ENCODE results near the gene SLC39A5.

The SLC39A5 gene

DNA sequence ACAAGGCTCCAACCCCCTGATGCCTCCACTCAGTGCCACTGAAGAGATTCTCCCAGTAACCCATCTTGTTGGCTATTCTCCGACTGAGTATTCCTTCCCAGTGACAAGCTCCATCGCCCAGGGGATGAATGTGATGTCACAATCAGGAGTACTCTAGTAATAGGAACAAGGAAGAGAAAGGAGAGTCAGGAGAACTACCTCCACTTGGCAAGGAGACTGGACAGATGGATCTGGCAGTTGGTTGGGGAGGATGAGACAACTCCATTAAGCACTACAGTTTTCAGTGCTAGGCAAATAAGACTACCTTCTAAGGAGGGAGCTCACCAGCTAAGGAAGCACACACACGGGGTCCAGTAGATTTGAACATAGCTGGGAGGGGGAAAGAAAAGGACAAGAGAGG lies 13.4 kb upstream of the SLC39A5 start:
- no peak for DNase-seq

DNA sequence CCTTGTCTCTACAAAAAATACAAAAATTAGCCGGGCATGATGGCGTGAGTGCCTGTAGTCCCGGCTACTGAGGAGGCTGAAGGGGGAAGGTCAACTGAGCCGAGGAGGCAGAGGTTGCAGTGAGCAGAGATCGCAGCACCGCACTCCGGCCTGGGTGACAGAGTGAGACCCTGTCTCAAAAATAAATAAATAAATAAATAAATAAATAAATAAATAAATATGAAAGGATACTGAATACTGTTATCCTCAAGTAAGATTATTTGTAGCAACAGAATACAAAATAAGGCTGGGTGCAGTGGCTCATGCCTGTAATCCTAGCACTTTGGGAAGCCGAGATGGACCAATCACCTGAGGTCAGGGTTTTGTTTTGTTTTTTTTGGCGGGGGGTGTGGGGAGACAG lies 10.0 kb upstream of the SLC39A5 start:
- no peak for DNase-seq

DNA sequence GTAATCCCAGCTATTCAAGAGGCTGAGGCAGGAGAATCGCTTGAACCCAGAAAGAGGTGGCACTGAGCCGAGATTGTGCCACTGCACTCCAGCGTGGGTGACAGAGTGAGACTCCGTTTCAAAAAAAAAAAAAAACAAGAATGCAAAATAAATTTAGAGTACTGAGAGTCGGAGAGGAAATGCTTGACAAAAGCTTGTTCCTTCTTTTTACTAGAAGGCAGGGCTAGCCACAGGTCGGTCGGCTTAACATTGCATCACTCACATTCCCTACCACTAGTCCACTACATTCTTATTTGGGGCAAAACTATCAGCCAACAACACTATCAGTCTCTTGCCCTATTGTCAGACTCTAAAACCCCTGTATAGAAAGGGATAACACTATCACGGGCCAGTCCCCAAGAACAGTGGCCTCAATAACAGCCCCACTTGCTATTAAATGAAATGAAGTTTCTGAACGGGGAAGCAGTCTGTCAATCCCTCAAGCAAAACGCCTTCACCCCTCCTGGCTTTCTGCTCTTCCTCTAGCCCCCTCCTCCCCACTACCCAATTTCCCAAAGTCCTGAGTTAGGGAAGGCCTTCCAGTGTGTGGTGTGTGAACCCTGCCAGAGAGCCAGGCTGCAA lies 9.1 kb upstream of the SLC39A5 start:
- no peak for DNase-seq

DNA sequence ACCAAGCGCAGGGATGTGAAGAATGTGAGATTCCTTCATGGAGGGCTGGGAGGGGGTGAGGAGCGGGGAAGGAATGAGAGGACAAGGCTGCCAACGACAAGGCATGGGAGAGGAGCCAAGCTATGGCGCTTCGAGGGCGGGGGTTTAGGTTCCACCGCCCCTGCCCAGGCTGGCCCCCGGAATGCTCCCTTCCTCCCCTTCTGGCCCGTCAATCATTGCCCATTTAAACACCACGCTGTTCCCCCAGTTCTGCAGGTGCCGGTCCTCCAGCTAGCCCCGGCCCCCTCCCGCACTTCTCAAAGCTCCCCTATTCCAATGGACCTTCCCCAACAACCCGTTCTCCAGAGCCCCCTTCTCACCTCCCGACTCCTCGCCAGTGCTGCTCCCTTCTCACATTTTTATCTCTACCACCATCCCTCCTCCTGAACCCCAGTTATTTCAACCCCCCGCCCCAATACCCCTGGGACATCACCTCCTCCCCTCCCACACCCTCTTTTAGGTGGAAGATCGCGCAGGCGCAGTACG lies 8.6 kb upstream of the SLC39A5 start:
- DNase-seq = no peak

DNA sequence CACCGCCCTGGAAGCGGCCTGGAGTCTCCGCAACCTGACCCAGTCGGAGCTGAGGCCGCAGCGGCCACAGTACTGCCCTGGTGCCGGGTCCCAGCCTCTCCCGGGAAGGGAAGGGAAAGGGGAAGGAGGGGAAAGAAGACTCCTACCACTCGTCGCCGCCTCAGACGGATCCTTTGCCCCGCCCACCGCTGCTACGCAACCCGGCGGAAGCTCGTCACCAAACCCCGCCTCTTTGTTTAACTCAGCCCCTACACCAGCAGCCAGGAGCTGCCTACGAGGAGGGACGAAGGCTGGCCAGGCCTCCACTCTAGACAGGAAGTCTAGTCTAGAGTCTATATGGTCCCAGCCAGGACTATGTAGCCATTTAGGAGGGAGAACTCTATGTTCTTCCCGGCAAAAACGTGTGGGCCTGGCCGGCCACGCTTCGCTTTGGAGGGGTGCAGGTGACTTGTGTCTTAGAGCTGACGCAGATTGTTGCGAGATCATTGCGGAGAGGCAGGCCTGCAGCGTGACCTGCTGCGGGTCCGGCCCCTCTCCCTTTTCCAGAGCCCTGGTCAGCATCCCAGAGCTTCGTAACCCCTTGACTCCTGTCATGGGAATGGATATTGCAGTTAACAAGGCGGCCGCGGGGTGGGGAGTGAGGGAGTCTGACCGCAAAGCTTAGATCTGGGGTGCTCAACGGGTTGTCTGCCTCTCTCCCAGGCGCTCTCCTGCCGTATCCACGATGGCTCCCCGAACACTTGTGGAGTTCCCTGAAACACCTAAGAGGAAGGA lies 7.9 kb upstream of the SLC39A5 start, which contains the start of gene RNF41:
Gene RNF41 (minus strand): TSS at position 166 of the 774 bp plus-strand sequence. CDS start 7,875 bp downstream, outside the sequence.
- DNase-seq = peak; percentile 92

DNA sequence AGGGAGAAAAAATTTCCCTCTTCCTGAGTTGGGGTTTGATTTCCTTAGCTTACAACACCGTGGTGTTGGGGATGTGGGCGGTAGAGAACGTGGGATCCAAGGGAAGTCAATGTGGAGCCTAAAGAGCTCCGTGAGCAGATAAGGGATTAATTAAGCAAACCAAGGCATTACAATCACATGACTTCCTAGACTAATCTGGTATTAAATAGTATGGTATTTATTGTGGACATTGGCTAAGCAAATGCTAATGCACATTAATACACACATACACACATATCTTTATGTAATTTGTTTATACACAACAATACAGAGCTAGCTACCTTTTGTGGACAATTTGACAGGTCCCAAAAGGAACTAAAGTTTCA lies 7.3 kb upstream of the SLC39A5 start:
- no peak for DNase-seq

- DNase-seq = no peak
These were observed 6.2 kb upstream of the SLC39A5 start for GRCh38 chr12:56223571-56224101.

DNA sequence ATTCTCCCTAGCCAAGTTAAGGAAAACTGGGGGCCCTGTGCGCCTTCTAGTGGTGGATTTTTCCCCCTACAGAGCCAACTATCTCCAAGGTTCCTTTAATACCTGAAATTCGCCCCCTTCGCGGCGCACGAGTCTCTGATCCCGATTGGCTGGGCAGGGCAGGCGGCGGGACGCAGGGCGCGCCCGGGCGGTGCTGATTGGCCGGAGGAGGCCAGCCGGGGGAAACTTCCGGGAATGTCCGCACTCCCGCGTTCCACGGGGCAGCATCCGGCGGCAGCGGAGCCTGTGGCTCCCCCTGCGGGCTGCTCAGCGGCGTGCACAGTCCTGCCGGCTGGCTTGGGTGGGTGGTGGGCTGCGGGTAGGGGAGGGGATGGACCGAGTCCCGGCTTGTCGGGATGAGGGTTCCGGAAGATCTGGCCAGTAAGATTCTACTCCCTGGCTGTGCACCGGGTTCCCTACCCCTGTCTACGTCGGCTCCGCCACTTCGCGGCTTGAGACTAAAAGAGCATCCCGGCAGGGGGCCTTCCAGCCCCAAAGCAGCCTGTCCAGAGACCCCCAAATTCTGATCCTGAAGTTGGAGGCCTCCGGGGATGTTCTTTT lies 5.6 kb upstream of the SLC39A5 start, which contains the start of gene NABP2:
Gene NABP2 (plus strand): TSS at position 241 of the 600 bp plus-strand sequence. CDS start 515 bp downstream, outside the sequence.
- DNase-seq = peak; percentile 95

DNA sequence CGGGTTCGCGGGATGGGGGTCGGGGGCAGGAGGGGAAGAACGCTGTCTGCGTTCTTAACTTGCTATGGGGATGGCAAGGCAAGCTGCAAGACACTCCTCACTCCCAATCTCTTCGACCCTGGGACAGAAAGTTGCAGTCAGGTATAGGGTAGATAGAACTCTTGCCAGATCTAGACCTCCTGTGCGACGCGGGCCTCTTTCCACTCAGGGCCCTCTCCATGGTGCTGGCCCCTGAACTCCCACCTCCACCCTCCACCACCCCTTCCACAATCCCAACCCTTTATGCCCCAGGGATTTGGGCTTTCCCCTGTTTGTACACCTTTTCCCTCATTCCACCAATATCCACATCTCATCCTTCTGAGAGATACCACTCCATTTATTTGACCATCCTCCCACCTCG lies 4.9 kb upstream of the SLC39A5 start:
- no peak for DNase-seq

- DNase-seq = no peak
These were observed 769 bp upstream of the SLC39A5 start for GRCh38 chr12:56229082-56229481.

GRCh38 chr12:56230432-56231183 lies 757 bp downstream of the SLC39A5 start:
- DNase-seq = no peak

- no peak for DNase-seq
These were observed 1.3 kb downstream of the SLC39A5 start for GRCh38 chr12:56231184-56231582.

DNA sequence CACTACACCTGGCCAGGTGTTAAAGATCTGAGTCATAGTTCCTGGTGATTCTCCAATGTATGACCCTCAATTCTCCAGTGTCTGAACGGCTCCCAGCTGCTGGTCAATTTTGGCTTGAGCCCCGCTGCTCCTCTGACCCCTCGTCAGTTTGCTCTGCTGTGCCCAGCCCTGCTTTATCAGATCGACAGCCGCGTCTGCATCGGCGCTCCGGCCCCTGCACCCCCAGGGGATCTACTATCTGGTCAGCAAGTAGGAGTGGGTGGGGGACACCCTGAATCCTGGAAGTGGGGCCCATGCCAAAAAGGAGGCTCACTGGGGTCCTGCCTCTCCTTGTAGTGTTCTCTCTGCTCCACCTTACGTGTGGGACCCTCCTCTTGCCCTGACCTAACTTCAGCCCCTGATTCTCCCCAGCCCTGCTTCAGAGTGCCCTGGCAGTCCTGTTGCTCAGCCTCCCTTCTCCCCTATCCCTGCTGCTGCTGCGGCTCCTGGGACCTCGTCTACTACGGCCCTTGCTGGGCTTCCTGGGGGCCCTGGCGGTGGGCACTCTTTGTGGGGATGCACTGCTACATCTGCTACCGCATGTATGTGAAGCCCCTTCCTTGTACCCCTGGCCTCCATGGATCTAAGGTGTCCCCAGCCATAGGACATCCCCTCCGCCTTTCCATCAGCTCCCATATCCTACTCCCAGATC lies 5.0 kb downstream of the SLC39A5 start:
- DNase-seq = no peak

DNA sequence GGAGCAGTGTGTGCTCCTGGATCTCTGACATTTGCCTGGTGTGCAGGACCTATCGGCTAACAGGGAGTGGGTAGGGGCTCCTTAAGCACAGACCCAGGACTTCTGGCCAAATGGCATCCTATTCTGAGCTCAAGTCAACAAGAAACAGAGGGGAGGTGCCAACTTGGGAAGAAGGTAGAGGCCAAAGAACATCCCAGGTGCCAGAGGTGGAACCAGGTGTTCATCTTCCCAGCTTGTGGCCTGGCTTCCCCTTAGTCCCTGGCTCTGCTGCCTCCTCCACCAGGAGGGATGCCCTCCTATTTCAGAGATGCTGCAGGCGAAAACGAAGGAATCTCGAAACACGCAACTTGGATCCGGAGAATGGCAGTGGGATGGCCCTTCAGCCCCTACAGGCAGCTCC lies 6.2 kb downstream of the SLC39A5 start:
- DNase-seq = no peak

DNA sequence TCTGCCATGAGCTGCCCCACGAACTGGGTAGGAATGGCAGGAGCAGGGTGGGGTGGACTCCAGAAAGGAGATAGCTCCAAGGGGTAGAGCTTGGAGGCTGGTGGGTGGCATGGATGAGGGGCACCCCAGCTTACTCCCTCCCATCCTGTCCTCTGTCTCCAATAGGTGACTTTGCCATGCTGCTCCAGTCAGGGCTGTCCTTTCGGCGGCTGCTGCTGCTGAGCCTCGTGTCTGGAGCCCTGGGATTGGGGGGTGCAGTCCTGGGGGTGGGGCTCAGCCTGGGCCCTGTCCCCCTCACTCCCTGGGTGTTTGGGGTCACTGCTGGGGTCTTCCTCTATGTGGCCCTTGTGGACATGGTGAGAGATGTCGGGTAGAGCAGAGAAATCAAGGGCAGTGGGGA lies 7.1 kb downstream of the SLC39A5 start:
- no peak for DNase-seq

- DNase-seq = no peak
These were observed 7.7 kb downstream of the SLC39A5 start for GRCh38 chr12:56237552-56237951.

DNA sequence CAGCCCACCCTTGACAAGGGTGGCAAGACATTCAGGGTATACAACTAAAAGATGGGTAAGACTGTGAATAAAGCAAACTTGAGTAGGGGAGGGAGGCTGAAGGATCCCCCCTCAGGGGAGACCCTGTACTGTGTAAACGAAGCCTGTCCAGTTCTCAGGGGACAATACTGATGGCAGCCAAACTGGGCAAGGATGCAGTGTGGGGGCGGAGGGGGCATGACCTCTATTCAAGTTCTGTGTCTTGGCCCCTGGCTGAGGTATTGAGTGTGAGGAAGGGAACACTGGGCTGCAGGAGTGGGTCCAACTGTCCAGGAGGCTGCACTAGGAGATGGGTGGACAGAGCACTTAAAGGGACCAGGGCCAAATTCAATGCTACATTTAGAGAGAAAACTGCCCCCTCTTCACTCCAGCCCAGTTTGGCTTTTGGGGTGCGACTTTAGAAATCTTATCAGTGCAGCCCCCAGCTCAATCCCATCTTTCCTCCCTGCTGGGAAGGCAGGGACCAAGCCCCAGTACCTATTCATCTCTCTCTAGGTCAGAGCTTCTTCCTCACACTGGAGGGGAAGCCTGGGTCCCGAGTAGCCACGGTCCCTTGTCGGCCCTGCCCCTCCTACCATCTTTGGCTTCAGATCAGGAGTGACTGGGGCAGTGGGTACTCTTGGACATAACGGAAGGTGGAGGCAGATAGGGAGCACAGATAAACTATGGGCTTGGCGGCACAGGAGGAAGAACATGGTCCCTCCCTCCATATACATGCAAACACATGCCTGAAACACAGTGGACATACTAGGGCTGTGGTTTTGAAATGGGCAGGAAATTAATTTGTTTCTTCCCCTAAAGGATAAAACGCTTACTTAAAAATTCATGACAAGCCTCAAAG lies 11.8 kb downstream of the SLC39A5 start:
- DNase-seq = no peak

- no peak for DNase-seq
These were observed 13.1 kb downstream of the SLC39A5 start for GRCh38 chr12:56242986-56243385.

DNA sequence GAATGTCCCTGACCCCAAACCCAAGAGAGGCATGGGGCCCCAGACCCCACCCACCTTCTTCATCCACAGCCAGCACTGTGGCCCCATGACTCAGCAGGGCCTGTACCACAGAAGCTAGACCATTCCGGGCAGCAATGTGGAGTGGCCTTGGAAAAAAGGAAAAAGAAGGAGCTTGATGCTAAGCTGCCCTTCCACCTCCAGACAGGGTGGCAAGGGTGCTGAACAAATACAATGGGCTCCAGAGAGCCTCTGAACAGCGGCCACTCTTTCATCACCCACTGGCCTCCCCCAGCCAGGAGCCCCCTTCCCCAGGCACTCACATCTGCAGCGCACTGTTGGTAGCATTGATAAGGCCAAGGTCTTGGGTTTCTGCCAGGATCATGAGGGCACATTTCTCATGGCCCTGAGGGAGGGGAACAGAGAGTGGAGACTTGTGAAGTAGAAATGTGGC lies 13.9 kb downstream of the SLC39A5 start:
- no peak for DNase-seq

GRCh38 chr12:56244494-56244893 lies 14.6 kb downstream of the SLC39A5 start:
- no peak for DNase-seq

DNA sequence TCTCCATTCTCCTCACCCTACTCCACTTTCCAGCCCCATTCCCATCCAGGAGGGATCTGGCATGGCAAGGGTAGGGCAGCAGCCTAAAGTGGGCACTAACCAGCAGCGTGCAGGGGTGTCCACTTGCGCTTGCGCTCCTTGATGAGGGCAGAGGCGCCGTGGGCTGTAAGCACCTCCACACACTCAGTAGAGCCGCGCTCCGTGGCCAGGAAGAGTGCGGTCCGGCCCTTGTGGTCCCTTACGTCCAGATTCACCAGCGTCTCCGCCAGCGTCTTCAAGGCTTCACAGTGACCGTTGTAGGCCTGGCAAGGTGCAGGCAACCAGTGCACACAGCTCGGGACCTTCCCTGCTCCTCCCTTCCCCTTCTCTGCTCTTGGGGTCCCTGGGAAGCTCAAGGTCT lies 18.1 kb downstream of the SLC39A5 start:
- DNase-seq = no peak
